GM12873 (cell line): ENCODE results near the gene PRKN.
A peak's percentile ranks its signal among the peaks of the same experiment; 100 is the strongest.

Experiments used
- CTCF ChIP-seq: IDR thresholded peaks from 2 replicates; pipeline ENCODE4 v1.5.1; 2012; ENCODE audit warnings: low read depth, mild to moderate bottlenecking, moderate library complexity, low read length, control low read depth; ENCODE audit not compliant: insufficient read depth; ENCODE audit errors: missing control alignments

Gene PRKN

GRCh38 chr6:161498359-161498758 is 1229.2 kb downstream of the PRKN start:
- peak; percentile 19 for TF ChIP-seq CTCF

- no peak for TF ChIP-seq CTCF
Measured at GRCh38 chr6:161496941-161497340, 1230.6 kb downstream of the PRKN start.

GRCh38 chr6:161494566-161494965 is 1233.0 kb downstream of the PRKN start:
- no peak for TF ChIP-seq CTCF

GRCh38 chr6:161493576-161494118 is 1233.9 kb downstream of the PRKN start:
- no peak for TF ChIP-seq CTCF

GRCh38 chr6:161489626-161490306 is 1237.8 kb downstream of the PRKN start:
- no peak for TF ChIP-seq CTCF

- no peak for TF ChIP-seq CTCF
Measured at GRCh38 chr6:161487694-161488093, 1239.9 kb downstream of the PRKN start.

GRCh38 chr6:161487217-161487531 is 1240.4 kb downstream of the PRKN start:
- no peak for TF ChIP-seq CTCF
